Osteoblast (primary cell): ENCODE measurements around the gene UGT1A7. TPM values are rescaled to one million over a fixed set of nuclear protein-coding genes. Genes with fewer than 3 reads are reported as not detected.

Source experiments
- DNase-seq: peaks from one replicate; pipeline ENCODE4 v3.0.0; 2011; ENCODE audit warnings: low spot score, mixed read lengths; ENCODE audit not compliant: insufficient read length; ENCODE audit errors: missing footprints
- H2AFZ ChIP-seq: 2 replicates; pipeline ENCODE4 v1.6.0; 2011; ENCODE audit warnings: mild to moderate bottlenecking, low read length
- H3K27ac ChIP-seq: 2 replicates; pipeline ENCODE4 v1.5.1; 2011; ENCODE audit warnings: mild to moderate bottlenecking, low read depth, low read length, moderate library complexity
- H3K27me3 ChIP-seq: 2 replicates; pipeline ENCODE4 v1.6.0; 2012; ENCODE audit warnings: mild to moderate bottlenecking, control low read depth, inconsistent platforms, low read length, moderate library complexity; ENCODE audit not compliant: insufficient read depth
- H3K36me3 ChIP-seq: 2 replicates; pipeline ENCODE4 v1.5.1; 2011; ENCODE audit warnings: mild to moderate bottlenecking, low read length, control low read depth, moderate library complexity; ENCODE audit not compliant: insufficient read depth
- H3K4me1 ChIP-seq: 2 replicates; pipeline ENCODE4 v1.5.1; 2011; ENCODE audit warnings: mild to moderate bottlenecking, low read length, control low read depth, moderate library complexity; ENCODE audit not compliant: insufficient read depth
- H3K4me2 ChIP-seq: 2 replicates; pipeline ENCODE4 v1.6.0; 2011; ENCODE audit warnings: mild to moderate bottlenecking, low read length; ENCODE audit not compliant: insufficient read depth
- H3K4me3 ChIP-seq: fragments of 200-600 bp; sonication (generic); 3 replicates; pipeline ENCODE4 v1.5.1; 2012; ENCODE audit warnings: mild to moderate bottlenecking, low read length, inconsistent platforms; ENCODE audit not compliant: insufficient read depth
- H3K79me2 ChIP-seq: 2 replicates; pipeline ENCODE4 v1.6.0; 2012; ENCODE audit warnings: mild to moderate bottlenecking, low read length, control low read depth, inconsistent platforms; ENCODE audit not compliant: insufficient read depth
- H3K9me3 ChIP-seq: 2 replicates; pipeline ENCODE4 v1.5.1; 2011; ENCODE audit warnings: low read depth, low read length, control low read depth
- H4K20me1 ChIP-seq: 2 replicates; pipeline ENCODE4 v1.6.0; 2012; ENCODE audit warnings: mild to moderate bottlenecking, low read length, control low read depth; ENCODE audit not compliant: insufficient read depth
- CTCF ChIP-seq: IDR thresholded peaks from 2 replicates; pipeline ENCODE4 v1.5.1; 2011; ENCODE audit warnings: mild to moderate bottlenecking, low read depth, low read length, moderate library complexity; ENCODE audit errors: extremely low read depth
- total RNA-seq: library from RNA; depleted of rRNA; stranded (reverse); fragments of >200 nt; gene quantifications from 2 replicates; pipeline ENCODE4 v1.2.3, GENCODE V29; 2012

UGT1A7 gene
- total RNA-seq, 1 donor = not detected

GRCh38 chr2:233807966-233808935 is 126.5 kb downstream of the UGT1A7 start:
- H3K79me2 ChIP-seq = no peaks in the 10 kb centered on the region
- no peak overlapping the region for H2AFZ ChIP-seq
- H3K27ac ChIP-seq = no peak overlapping the region
- DNase-seq = peak; percentile 35
- H3K4me2 ChIP-seq = no peak overlapping the region
- H3K4me3 ChIP-seq = no peak overlapping the region
- H3K4me1 ChIP-seq = no peaks in the 10 kb centered on the region
- TF ChIP-seq CTCF = no peak
- H3K9me3 ChIP-seq = no peaks in the 10 kb centered on the region
- H4K20me1 ChIP-seq = no peaks in the 10 kb centered on the region
- H3K27me3 ChIP-seq = peaks cover 36% of the 10 kb centered on the region
- no peaks in the 10 kb centered on the region for H3K36me3 ChIP-seq

- Histone ChIP-seq H3K27ac (no peak overlapping the region), H2AFZ (no peak overlapping the region), H4K20me1 (no peaks in the 10 kb centered on the region), H3K79me2 (no peaks in the 10 kb centered on the region), H3K4me3 (no peak overlapping the region), H3K4me1 (no peaks in the 10 kb centered on the region), H3K27me3 (peaks cover 31% of the 10 kb centered on the region), H3K9me3 (no peaks in the 10 kb centered on the region), H3K36me3 (no peaks in the 10 kb centered on the region), H3K4me2 (no peak overlapping the region)
- no peak for TF ChIP-seq CTCF
- DNase-seq = no peak
Observed at GRCh38 chr2:233810385-233810784, 128.7 kb downstream of the UGT1A7 start.

DNA sequence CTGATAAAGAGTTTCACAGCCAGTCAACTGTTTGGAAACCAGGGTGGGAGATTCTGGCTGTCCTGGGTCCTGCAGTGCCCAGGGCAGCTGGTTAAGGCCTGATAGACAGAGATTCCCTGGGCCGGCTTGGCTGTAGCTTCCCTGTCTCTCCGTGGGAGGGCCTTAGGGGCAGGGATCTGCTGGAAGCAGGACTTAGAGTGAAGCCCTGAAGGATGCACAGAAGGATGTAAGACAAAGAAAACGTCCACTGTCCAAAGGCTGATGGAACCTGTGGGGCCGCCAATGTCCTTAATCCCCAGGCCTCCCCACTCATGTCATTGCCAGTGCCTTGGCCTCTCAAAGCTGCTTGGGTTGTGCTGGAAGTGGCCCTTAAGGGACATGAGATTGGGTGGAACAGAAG is 129.4 kb downstream of the UGT1A7 start:
- TF ChIP-seq CTCF = no peak
- H3K27me3 ChIP-seq = peaks cover 26% of the 10 kb centered on the region
- H3K79me2 ChIP-seq = no peaks in the 10 kb centered on the region
- H4K20me1 ChIP-seq = no peaks in the 10 kb centered on the region
- H3K4me2 ChIP-seq = no peak overlapping the region
- no peaks in the 10 kb centered on the region for H3K9me3 ChIP-seq
- DNase-seq = no peak
- H3K36me3 ChIP-seq = no peaks in the 10 kb centered on the region
- H3K4me1 ChIP-seq = no peaks in the 10 kb centered on the region
- no peak overlapping the region for H3K4me3 ChIP-seq
- no peak overlapping the region for H3K27ac ChIP-seq
- H2AFZ ChIP-seq = no peak overlapping the region

GRCh38 chr2:233811732-233812131 is 130.0 kb downstream of the UGT1A7 start:
- no peak for TF ChIP-seq CTCF
- Histone ChIP-seq H3K79me2 (no peaks in the 10 kb centered on the region), H3K4me3 (no peak overlapping the region), H4K20me1 (no peaks in the 10 kb centered on the region), H3K36me3 (no peaks in the 10 kb centered on the region), H3K27ac (no peak overlapping the region), H3K9me3 (no peaks in the 10 kb centered on the region), H3K4me2 (no peak overlapping the region), H3K27me3 (peaks cover 32% of the 10 kb centered on the region), H3K4me1 (no peaks in the 10 kb centered on the region), H2AFZ (no peak overlapping the region)
- no peak for DNase-seq
